GM18861 (cell line): Measurements from ENCODE around the gene MRPL1.

Source experiments
- ATAC-seq: cut with Tn5 transposase; IDR thresholded peaks from one replicate; pipeline ENCODE4 v1.9.1; 2021; ENCODE audit not compliant: unreplicated experiment

MRPL1 gene

DNA sequence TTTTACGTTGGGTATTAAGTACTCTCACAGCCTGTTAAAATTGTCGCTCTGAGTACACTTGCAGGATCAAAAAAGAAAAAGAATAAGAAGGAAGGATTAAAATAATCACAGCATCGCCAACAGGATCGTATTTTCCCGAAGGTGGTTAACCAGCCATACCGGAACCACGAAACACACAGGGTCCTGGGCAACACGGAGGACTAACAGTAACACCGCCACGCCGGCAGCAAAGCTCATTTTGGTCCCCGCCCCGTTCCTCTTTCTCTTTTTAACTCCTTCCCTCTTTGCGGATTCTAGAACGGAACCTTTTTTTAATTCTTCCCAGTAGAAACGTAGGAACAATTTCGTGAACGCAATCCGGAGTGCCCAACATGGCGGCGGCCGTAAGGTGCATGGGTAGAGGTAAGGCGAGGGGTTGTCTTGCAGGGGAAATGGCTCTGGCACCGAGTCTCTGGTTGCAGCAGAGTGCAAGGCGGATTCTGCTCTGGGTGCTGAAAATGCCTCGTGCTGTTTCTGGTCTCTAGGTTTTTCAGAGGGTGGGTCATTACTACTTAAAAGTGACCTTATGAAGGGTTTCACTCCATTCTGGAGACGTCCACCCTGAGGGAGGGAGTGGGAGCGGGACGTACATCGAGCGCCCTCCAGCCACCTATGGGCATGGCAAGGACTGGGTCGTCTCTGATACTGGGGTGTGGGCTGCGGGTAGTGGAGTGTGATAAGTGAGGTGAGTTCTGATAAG lies at the start of gene MRPL1:
Gene MRPL1 (plus strand): TSS at position 353 of the 739 bp plus-strand sequence. CDS start 19 bp downstream, at position 372.
- peak; percentile 73 for ATAC-seq

- no peak for ATAC-seq
Measured at GRCh38 chr4:77815636-77816035, 47.0 kb upstream of the MRPL1 start.

- no peak for ATAC-seq
Measured at GRCh38 chr4:77816546-77816945, 46.1 kb upstream of the MRPL1 start.

- ATAC-seq, result no peak
Measured at GRCh38 chr4:77817304-77818072, 45.1 kb upstream of the MRPL1 start.

GRCh38 chr4:77818073-77818601 lies 44.5 kb upstream of the MRPL1 start:
- no peak for ATAC-seq

DNA sequence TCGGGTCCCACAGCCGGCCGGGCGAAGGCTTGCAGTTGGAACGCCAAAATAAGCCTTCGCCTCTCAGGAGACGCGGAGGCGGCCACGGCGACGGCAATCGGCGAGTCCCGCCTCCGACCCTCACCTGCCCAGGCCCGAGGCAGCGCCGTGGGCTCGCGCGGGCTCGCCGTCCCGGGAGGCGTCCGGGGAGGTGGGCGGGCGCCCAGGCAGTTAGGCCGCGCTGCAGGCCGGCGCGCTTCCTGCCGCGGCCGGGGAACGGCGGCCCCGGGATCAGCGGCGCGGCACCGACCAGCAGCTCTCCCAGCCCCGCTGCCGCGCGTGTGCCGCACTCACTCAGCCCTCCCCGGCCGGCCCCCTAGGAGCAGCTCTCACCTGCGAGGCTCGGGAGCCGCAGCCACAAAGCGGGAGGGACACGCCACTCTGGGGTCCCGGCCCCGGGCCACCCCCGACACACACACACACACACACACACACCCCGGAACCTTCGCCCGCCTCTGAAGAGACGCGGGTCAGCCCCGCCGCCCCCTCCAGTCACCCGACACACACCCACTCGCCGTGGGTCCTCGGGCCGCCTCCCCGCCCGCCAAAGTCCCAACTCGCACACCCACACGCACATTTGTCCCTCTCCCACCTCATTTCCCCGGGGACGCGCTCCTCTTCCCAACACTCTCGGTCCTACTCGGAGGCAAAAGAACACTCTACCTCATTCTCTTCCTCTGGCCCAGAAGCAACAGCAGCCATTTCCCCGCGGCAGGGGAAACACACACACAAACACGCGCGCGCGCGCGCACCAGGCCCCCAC lies 43.8 kb upstream of the MRPL1 start, which contains the start of gene CNOT6L:
Gene CNOT6L (minus strand): TSS at position 767 of the 802 bp plus-strand sequence. CDS start 60 bp downstream, at position 707.
- no peak for ATAC-seq

GRCh38 chr4:77819404-77819842 lies 43.2 kb upstream of the MRPL1 start:
- ATAC-seq, result no peak

DNA sequence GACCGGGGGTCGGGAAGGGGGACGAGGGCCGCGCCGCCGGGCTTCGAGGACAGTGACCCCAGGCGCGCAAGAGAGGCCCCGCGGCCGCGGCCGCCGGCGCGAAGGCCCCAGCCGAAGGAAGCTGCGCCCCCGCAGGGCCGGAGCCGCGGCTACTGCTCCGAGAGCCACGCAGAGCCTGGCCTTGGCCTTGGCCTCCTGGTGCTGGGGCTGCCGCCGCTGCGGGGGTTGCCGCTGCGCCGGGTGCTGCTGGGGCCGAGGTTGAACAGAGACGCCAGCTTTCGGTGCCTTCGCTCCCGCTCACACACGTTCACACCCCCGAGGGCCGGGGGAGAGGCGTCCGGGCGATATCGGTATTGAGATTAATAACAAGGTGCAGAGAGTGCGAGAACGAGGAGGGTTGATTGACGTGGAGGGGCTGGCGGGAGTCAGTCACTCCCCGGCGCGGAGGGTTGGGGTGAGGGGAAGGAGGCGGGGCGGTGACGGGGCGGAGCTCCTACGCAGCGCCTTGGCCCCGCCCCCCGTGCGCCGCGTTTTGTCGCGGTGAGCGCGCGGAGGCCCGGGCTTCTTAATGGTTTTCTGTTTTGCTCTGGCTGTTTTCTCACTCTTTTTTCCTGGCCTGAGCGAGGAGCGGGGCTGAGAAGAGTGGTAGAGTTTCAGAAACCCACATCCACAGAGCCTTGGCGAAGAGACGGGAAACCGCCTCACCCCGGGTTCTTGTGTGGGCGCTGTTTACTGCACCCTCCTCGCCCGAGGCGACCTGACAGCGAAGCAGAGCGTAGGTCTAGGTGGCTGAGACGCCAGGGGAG lies 42.6 kb upstream of the MRPL1 start:
- ATAC-seq, result peak; percentile 77

DNA sequence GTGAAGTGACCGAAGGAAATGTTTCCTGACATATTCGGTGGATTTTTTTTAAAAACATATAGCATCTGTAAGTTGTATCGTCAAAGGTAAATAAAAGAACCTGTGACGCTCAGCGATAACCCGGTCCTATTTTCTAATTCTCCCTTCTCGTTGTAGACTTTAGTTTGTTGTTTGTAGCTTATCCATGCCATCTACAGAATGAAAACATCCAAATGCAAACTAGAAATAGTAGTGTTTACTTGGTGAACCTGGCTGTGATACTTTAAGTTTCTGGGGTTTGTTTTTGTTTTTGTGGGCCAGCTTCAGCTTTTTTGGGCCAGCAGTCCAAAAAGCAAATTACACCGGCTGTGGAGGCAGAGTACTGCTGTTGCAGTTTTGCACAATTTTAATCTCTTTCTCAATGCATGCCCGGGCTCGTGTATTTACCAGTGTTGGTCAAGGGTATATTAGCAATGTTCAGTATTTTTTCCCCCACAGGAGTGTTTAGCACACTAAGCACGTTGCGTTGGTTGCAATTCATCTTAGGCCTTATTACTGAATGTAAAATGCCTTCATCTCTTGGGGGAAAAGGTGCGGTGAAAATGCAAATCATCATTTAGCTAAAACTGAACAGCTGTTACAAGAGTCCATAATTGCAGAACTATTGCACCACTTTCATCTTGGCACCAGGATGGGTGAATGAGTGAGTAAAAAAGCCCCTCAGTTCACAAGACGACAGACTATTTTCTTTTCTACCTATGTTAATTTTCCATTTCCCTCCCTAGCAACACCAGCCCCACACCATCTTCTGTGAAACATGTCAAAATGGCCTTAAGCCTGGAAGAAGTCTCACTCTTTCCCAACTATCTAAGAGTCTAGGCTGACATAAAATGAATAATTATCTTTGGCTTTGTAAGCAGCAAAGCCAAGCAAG lies 41.7 kb upstream of the MRPL1 start:
- ATAC-seq, result no peak

GRCh38 chr4:77821775-77822174 lies 40.9 kb upstream of the MRPL1 start:
- ATAC-seq, result no peak

DNA sequence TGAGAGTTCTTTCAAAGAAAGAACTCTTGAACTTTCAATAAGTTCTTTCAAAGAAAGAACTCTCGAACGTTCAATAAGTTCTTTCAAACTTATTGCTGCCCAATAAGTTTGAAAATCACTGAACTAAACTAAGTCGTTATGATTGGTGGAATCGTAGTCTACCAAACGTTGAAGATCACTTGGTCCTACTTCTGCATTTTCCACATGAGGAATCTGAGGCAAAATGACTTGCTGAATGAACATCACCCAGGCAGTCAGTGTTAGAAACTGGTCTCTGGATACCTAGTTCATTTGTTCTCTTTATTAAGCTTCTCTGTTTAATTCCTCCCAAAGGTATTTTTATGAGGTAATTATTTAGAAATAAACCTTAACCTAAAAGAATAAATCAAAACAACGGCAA lies 36.4 kb upstream of the MRPL1 start:
- no peak for ATAC-seq

DNA sequence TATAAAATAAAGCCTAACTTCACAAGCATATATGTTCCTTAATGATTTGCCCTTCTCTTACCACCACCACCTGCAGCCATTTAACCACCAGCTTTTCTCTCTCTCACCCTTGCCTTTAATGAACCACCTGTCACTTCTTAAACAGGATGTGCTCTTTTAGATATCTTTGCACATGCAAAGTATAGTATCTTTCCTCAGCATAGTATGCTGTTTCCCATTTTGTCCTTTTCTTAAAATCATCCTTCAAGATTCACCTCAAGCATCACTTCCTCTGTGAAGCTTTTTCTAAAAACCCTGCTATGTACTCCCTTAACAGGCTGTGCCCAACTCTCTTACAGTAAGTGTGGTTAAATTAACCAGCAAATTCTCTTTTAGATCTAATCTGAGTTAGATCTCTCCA lies 35.3 kb upstream of the MRPL1 start:
- ATAC-seq, result peak; percentile 69

GRCh38 chr4:77833126-77833724 lies 29.4 kb upstream of the MRPL1 start:
- no peak for ATAC-seq

GRCh38 chr4:77834403-77834802 lies 28.2 kb upstream of the MRPL1 start:
- no peak for ATAC-seq

DNA sequence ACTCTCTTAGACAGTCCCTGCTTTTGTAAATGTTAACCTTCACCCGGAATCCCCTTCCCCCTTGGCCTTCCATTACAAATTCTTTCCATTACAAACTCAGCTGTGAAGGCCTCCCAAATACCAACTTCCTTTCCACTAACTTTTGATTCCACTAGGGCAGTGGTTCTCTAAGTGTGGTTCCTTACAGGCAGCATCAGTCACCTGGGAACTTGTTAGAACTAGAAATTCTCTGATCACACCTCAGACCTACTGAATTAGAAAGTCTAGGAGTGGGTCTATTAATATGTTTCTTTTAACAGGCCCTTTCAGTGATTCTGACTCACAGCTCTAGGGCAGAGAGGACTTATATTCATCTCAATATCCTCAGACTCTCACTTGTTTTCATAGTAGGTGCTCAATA lies 19.0 kb upstream of the MRPL1 start:
- ATAC-seq, result no peak

GRCh38 chr4:77844363-77844762 lies 18.3 kb upstream of the MRPL1 start:
- ATAC-seq, result no peak

- no peak for ATAC-seq
Measured at GRCh38 chr4:77845400-77845799, 17.2 kb upstream of the MRPL1 start.

GRCh38 chr4:77845929-77846328 lies 16.7 kb upstream of the MRPL1 start:
- no peak for ATAC-seq

- no peak for ATAC-seq
Measured at GRCh38 chr4:77848508-77848907, 14.1 kb upstream of the MRPL1 start.
